MM.1S (cell line): Measurements from ENCODE around the gene EXOC2.
"Not testable (repeated sequence)": the region's sequence is repeated elsewhere in the genome, so short reads cannot be mapped to it uniquely, and the experiment has no call there.

Experiments
- DNase-seq: peaks from one replicate; pipeline ENCODE4 v3.0.0-alpha.2; 2015
- H2AFZ ChIP-seq: fragments of 300-600 bp; sonication (generic); 2 replicates; pipeline ENCODE4 v1.6.0; 2016; ENCODE audit warnings: antibody characterized with exemption, low read length
- H3F3A ChIP-seq: fragments of 300-600 bp; sonication (generic); 2 replicates; pipeline ENCODE4 v1.6.1; 2016; ENCODE audit warnings: mild to moderate bottlenecking, antibody characterized with exemption, low read length, moderate library complexity, mixed read lengths; ENCODE audit not compliant: insufficient read depth
- H3K27ac ChIP-seq: fragments of 300-600 bp; sonication (generic); 2 replicates; pipeline ENCODE4 v1.5.1; 2016; ENCODE audit warnings: mild to moderate bottlenecking, low read length
- H3K27me3 ChIP-seq: fragments of 300-600 bp; sonication (generic); replicated peaks from 2 replicates; pipeline ENCODE4 v1.6.0; 2016; ENCODE audit warnings: low read length; ENCODE audit not compliant: insufficient read depth
- H3K36me3 ChIP-seq: fragments of 300-600 bp; sonication (generic); replicated peaks from 2 replicates; pipeline ENCODE4 v1.6.1; 2016; ENCODE audit warnings: mild to moderate bottlenecking, low read length, mixed read lengths; ENCODE audit not compliant: insufficient read depth
- H3K4me1 ChIP-seq: fragments of 300-600 bp; sonication (generic); 2 replicates; pipeline ENCODE4 v1.6.1; 2016; ENCODE audit warnings: low read length, mixed read lengths
- H3K4me2 ChIP-seq: fragments of 300-600 bp; sonication (generic); 2 replicates; pipeline ENCODE4 v1.6.0; 2016; ENCODE audit warnings: low read depth, low read length
- H3K4me3 ChIP-seq: fragments of 300-600 bp; sonication (generic); 2 replicates; pipeline ENCODE4 v1.5.1; 2016; ENCODE audit warnings: low read length, mixed read lengths
- H3K79me2 ChIP-seq: fragments of 300-600 bp; sonication (generic); 2 replicates; pipeline ENCODE4 v1.6.1; 2016; ENCODE audit warnings: mixed run types, low read length, mixed read lengths
- H3K9ac ChIP-seq: fragments of 300-600 bp; sonication (generic); 2 replicates; pipeline ENCODE4 v1.6.1; 2016; ENCODE audit warnings: low read length, mixed read lengths
- H3K9me2 ChIP-seq: fragments of 300-600 bp; sonication (generic); replicated peaks from 2 replicates; pipeline ENCODE4 v1.6.1; 2016; ENCODE audit warnings: mild to moderate bottlenecking, low read length, mixed read lengths; ENCODE audit not compliant: insufficient read depth
- H3K9me3 ChIP-seq: fragments of 300-600 bp; sonication (generic); replicated peaks from 2 replicates; pipeline ENCODE4 v1.6.1; 2016; ENCODE audit warnings: mild to moderate bottlenecking, low read length, mixed read lengths; ENCODE audit not compliant: insufficient read depth
- H4K20me1 ChIP-seq: fragments of 300-600 bp; sonication (generic); 2 replicates; pipeline ENCODE4 v1.6.1; 2016; ENCODE audit warnings: mild to moderate bottlenecking, low read length, moderate library complexity, mixed read lengths; ENCODE audit not compliant: insufficient read depth
- EZH2 ChIP-seq: fragments of 300-600 bp; sonication (generic); optimal IDR thresholded peaks from 2 replicates; pipeline ENCODE3; 2017; ENCODE audit warnings: low read depth, mild to moderate bottlenecking, antibody characterized with exemption, low read length, mixed read lengths
- EZH2phosphoT487 ChIP-seq: fragments of 300-600 bp; sonication (generic); IDR thresholded peaks from 2 replicates; pipeline ENCODE4 v1.6.1; 2018; ENCODE audit warnings: antibody characterized with exemption, low read length
- TF ChIP-seq, protein P1 (sequence below): fragments of 300-600 bp; sonication (generic); IDR thresholded peaks from 2 replicates; pipeline ENCODE4 v1.5.1; 2016; ENCODE audit warnings: antibody characterized with exemption, low read length, mixed read lengths

EXOC2 gene

DNA sequence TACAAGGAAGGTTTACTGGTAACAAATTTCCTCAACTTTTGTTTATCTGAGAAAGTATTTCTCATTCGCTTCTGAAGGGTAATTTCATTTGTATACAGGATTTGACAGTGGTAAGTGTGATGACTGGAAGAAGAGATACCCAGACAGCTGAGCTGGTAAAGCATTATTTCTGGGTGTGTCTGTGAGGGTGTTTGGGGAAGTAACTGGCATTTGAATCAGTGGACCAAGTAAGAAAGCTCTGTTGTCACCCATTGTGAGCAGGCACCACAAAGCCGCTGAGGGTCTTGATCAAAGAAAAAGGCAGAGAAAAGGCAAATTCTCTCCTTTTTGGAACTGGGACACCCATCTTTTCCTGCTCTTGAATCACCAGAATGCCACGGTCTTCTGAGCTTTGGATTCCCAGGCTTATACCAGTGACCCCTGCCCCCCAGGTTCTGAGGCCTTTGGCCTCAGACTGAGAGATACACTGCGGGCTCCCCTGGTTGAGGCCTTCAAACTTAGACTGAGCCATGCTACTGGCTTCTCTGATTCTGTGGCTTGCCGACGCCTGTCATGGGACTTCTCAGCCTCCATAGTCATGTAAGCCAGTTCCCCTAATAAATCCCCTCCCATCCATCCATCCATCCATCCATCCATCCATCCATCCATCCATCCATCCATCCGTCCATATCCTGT is 25.5 kb downstream of the EXOC2 start:
- Histone ChIP-seq H3K4me3 (no peak overlapping the region), H3K79me2 (peaks cover 17% of the 10 kb centered on the region), H3K27me3 (no peaks in the 10 kb centered on the region), H3F3A (no peaks in the 10 kb centered on the region), H3K9me2 (no peaks in the 10 kb centered on the region), H3K36me3 (no peaks in the 10 kb centered on the region), H4K20me1 (no peaks in the 10 kb centered on the region), H3K4me1 (no peaks in the 10 kb centered on the region), H3K9me3 (no peaks in the 10 kb centered on the region), H3K9ac (no peak overlapping the region), H3K27ac (no peak overlapping the region), H2AFZ (no peak overlapping the region), H3K4me2 (no peak overlapping the region)
- TF ChIP-seq EZH2 (no peak), EZH2phosphoT487 (no peak)
- TF ChIP-seq, protein P1, sequence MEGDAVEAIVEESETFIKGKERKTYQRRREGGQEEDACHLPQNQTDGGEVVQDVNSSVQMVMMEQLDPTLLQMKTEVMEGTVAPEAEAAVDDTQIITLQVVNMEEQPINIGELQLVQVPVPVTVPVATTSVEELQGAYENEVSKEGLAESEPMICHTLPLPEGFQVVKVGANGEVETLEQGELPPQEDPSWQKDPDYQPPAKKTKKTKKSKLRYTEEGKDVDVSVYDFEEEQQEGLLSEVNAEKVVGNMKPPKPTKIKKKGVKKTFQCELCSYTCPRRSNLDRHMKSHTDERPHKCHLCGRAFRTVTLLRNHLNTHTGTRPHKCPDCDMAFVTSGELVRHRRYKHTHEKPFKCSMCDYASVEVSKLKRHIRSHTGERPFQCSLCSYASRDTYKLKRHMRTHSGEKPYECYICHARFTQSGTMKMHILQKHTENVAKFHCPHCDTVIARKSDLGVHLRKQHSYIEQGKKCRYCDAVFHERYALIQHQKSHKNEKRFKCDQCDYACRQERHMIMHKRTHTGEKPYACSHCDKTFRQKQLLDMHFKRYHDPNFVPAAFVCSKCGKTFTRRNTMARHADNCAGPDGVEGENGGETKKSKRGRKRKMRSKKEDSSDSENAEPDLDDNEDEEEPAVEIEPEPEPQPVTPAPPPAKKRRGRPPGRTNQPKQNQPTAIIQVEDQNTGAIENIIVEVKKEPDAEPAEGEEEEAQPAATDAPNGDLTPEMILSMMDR = no peak
- DNase-seq = no peak

DNA sequence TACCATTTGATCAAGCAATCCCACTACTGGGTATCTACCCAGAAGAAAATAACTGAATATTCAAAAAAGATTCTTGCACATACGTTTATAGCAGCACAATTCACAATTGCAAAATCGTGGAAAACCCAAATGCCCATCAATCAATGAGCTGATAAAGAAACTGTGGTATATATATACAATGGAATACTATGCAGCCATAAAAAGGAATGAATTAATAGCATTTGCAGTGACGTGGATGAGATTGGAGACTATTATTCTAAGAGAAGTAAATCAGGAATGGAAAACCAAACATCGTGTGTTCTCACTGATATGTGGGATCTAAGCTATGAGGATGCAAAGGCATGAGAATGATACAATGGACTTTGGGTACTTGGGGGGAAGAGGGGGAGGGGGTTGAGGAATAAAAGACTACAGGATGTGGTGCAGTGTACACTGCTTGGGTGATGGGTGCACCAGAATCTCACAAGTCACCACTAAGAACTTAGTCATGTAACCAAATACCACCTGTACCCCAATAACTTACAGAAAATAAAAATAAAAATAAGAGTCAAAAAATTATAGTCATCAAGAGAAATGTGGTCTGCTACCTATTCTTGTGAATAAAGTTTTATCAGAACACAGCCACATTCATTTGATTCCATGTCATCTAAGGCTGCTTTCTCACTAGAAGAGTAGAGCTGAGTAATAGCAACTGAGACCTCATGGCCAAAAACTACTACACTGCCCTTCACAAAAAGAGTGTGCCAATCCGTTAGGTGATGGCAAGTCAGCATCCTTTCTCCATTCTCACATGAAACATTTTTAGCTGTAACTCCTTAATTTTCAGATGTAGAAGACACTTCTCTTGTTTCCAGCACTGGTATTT is 27.3 kb downstream of the EXOC2 start:
- H3K9me2 ChIP-seq = no peaks in the 10 kb centered on the region
- H3K4me2 ChIP-seq = no peak overlapping the region
- TF ChIP-seq, protein P1 = no peak
- TF ChIP-seq EZH2 = no peak
- TF ChIP-seq EZH2phosphoT487 = no peak
- no peak overlapping the region for H3K4me3 ChIP-seq
- H3K36me3 ChIP-seq = no peaks in the 10 kb centered on the region
- no peak overlapping the region for H2AFZ ChIP-seq
- H3K79me2 ChIP-seq = peaks cover 34% of the 10 kb centered on the region
- no peaks in the 10 kb centered on the region for H4K20me1 ChIP-seq
- no peaks in the 10 kb centered on the region for H3K9me3 ChIP-seq
- no peaks in the 10 kb centered on the region for H3K27me3 ChIP-seq
- no peak for DNase-seq
- H3K9ac ChIP-seq = no peak overlapping the region
- no peaks in the 10 kb centered on the region for H3K4me1 ChIP-seq
- no peak overlapping the region for H3K27ac ChIP-seq
- H3F3A ChIP-seq = no peaks in the 10 kb centered on the region

DNA sequence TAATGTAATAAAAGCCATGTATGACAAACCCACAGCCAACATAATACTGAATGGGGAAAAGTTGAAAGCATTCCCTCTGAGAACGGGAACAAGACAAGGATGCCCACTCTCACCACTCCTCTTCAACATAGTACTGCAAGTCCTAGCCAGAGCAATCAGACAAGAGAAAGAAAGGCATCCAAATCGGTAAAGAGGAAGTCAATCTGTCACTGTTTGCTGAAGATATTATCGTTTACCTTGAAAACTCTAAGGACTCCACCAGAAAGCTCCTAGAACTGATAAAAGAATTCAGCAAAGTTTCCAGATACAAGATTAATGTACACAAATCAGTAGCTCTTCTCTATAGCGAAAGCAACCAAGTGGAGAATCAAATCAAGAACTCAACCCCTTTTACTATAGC is 29.2 kb downstream of the EXOC2 start:
- peaks cover 45% of the 10 kb centered on the region for H3K79me2 ChIP-seq
- H2AFZ ChIP-seq, H4K20me1 ChIP-seq, H3K27me3 ChIP-seq, H3K9me3 ChIP-seq, H3K9me2 ChIP-seq, H3K4me1 ChIP-seq, H3K9ac ChIP-seq, H3K4me3 ChIP-seq, DNase-seq, H3F3A ChIP-seq, H3K27ac ChIP-seq, H3K4me2 ChIP-seq, H3K36me3 ChIP-seq: not testable (repeated sequence)
